ENCODE results near the gene MFSD8. TPM values are rescaled to one million over a fixed set of nuclear protein-coding genes. Genes with fewer than 3 reads are reported as not detected.
A peak's percentile ranks its signal among the peaks of the same experiment; 100 is the strongest.

Gene MFSD8
- total RNA-seq, 1 donor from 2014 or later, result 23.0 TPM

- Histone ChIP-seq H3K27me3 (ENCODE audit: insufficient read depth, low read length) (no peaks in the 10 kb centered on the region), H2AFZ (ENCODE audit: low read depth, low read length) (no peak overlapping the region), H3K4me3 (ENCODE audit: insufficient read depth, low read depth, low read length) (no peak overlapping the region), H3K9me3 (ENCODE audit: insufficient read depth, low read depth, low read length) (no peaks in the 10 kb centered on the region), H3K4me1 (ENCODE audit: insufficient read depth, low read length) (peaks cover 6% of the 10 kb centered on the region), H3K36me3 (ENCODE audit: insufficient read depth, low read length) (no peaks in the 10 kb centered on the region), H3K27ac (ENCODE audit: low read depth, low read length) (no peak overlapping the region), H3K79me2 (ENCODE audit: insufficient read depth, low read length) (peaks cover 5% of the 10 kb centered on the region), H3K4me2 (ENCODE audit: low read length) (no peak overlapping the region), H4K20me1 (ENCODE audit: insufficient read depth, low read length) (no peaks in the 10 kb centered on the region), H3K9ac (ENCODE audit: low read length) (no peak overlapping the region)
- Mint-ChIP-seq H3K4me1 (ENCODE audit: low read depth, unreplicated experiment) (peaks cover 9% of the 10 kb centered on the region), H3K27me3 (ENCODE audit: low read depth, unreplicated experiment) (no peaks in the 10 kb centered on the region), H3K27ac (ENCODE audit: unreplicated experiment) (no peak overlapping the region), H3K4me3 (ENCODE audit: unreplicated experiment) (no peak overlapping the region), H3K36me3 (ENCODE audit: low read depth, unreplicated experiment) (no peaks in the 10 kb centered on the region), H3K9me3 (ENCODE audit: unreplicated experiment) (peaks cover 3% of the 10 kb centered on the region)
- no peak for FAIRE-seq
- no peak for DNase-seq (ENCODE audit: low read depth)
- TF ChIP-seq EZH2 (IDR thresholded peaks at IDR 0.05; ENCODE audit: insufficient read depth, low read length) (no peak), CTCF (IDR thresholded peaks at IDR 0.05; ENCODE audit: insufficient read depth, low read depth, low read length) (no peak)
Measured at GRCh38 chr4:127875791-127876190, 89.2 kb downstream of the MFSD8 start.

GRCh38 chr4:127870688-127871087 is 94.3 kb downstream of the MFSD8 start:
- no peaks in the 10 kb centered on the region for H3K27me3 ChIP-seq (ENCODE audit: insufficient read depth, low read length)
- H3K9me3 ChIP-seq (ENCODE audit: insufficient read depth, low read depth, low read length), result no peaks in the 10 kb centered on the region
- H3K9ac ChIP-seq (ENCODE audit: low read length), result peak overlapping the region; percentile 28
- H3K4me3 Mint-ChIP-seq (ENCODE audit: unreplicated experiment), result no peak overlapping the region
- H3K27ac ChIP-seq (ENCODE audit: low read depth, low read length), result no peak overlapping the region
- no peaks in the 10 kb centered on the region for H4K20me1 ChIP-seq (ENCODE audit: insufficient read depth, low read length)
- peaks cover 16% of the 10 kb centered on the region for H3K4me1 Mint-ChIP-seq (ENCODE audit: low read depth, unreplicated experiment)
- FAIRE-seq (no peak), DNase-seq (ENCODE audit: low read depth) (peak; percentile 90)
- H3K36me3 Mint-ChIP-seq (ENCODE audit: low read depth, unreplicated experiment), result peaks cover 2% of the 10 kb centered on the region
- H3K4me2 ChIP-seq (ENCODE audit: low read length), result peak overlapping the region; percentile 58
- H3K9me3 Mint-ChIP-seq (ENCODE audit: unreplicated experiment), result peaks cover 3% of the 10 kb centered on the region
- H3K27ac Mint-ChIP-seq (ENCODE audit: unreplicated experiment), result peak overlapping the region; percentile 2
- H3K36me3 ChIP-seq (ENCODE audit: insufficient read depth, low read length), result no peaks in the 10 kb centered on the region
- H3K79me2 ChIP-seq (ENCODE audit: insufficient read depth, low read length), result no peaks in the 10 kb centered on the region
- no peaks in the 10 kb centered on the region for H3K27me3 Mint-ChIP-seq (ENCODE audit: low read depth, unreplicated experiment)
- H3K4me3 ChIP-seq (ENCODE audit: insufficient read depth, low read depth, low read length), result no peak overlapping the region
- TF ChIP-seq EZH2 (IDR thresholded peaks at IDR 0.05; ENCODE audit: insufficient read depth, low read length) (no peak), CTCF (IDR thresholded peaks at IDR 0.05; ENCODE audit: insufficient read depth, low read depth, low read length) (no peak)
- peaks cover 12% of the 10 kb centered on the region for H3K4me1 ChIP-seq (ENCODE audit: insufficient read depth, low read length)
- H2AFZ ChIP-seq (ENCODE audit: low read depth, low read length), result peak overlapping the region; percentile 59

- Histone ChIP-seq H3K4me1 (ENCODE audit: insufficient read depth, low read length) (peaks cover 12% of the 10 kb centered on the region), H2AFZ (ENCODE audit: low read depth, low read length) (peak overlapping the region; percentile 59), H3K36me3 (ENCODE audit: insufficient read depth, low read length) (no peaks in the 10 kb centered on the region), H4K20me1 (ENCODE audit: insufficient read depth, low read length) (no peaks in the 10 kb centered on the region), H3K79me2 (ENCODE audit: insufficient read depth, low read length) (no peaks in the 10 kb centered on the region), H3K4me2 (ENCODE audit: low read length) (peak overlapping the region; percentile 58), H3K4me3 (ENCODE audit: insufficient read depth, low read depth, low read length) (no peak overlapping the region), H3K9me3 (ENCODE audit: insufficient read depth, low read depth, low read length) (no peaks in the 10 kb centered on the region), H3K9ac (ENCODE audit: low read length) (peak overlapping the region; percentile 28), H3K27ac (ENCODE audit: low read depth, low read length) (no peak overlapping the region), H3K27me3 (ENCODE audit: insufficient read depth, low read length) (no peaks in the 10 kb centered on the region)
- H3K27me3 Mint-ChIP-seq (ENCODE audit: low read depth, unreplicated experiment), result no peaks in the 10 kb centered on the region
- FAIRE-seq, result no peak
- DNase-seq (ENCODE audit: low read depth), result no peak
- no peak overlapping the region for H3K4me3 Mint-ChIP-seq (ENCODE audit: unreplicated experiment)
- H3K27ac Mint-ChIP-seq (ENCODE audit: unreplicated experiment), result peak overlapping the region; percentile 2
- peaks cover 16% of the 10 kb centered on the region for H3K4me1 Mint-ChIP-seq (ENCODE audit: low read depth, unreplicated experiment)
- peaks cover 2% of the 10 kb centered on the region for H3K36me3 Mint-ChIP-seq (ENCODE audit: low read depth, unreplicated experiment)
- TF ChIP-seq CTCF (IDR thresholded peaks at IDR 0.05; ENCODE audit: insufficient read depth, low read depth, low read length) (no peak), EZH2 (IDR thresholded peaks at IDR 0.05; ENCODE audit: insufficient read depth, low read length) (no peak)
- peaks cover 3% of the 10 kb centered on the region for H3K9me3 Mint-ChIP-seq (ENCODE audit: unreplicated experiment)
Measured at GRCh38 chr4:127870281-127870680, 94.7 kb downstream of the MFSD8 start.
